ENCODE results near the gene LDHAL6A.

DNA sequence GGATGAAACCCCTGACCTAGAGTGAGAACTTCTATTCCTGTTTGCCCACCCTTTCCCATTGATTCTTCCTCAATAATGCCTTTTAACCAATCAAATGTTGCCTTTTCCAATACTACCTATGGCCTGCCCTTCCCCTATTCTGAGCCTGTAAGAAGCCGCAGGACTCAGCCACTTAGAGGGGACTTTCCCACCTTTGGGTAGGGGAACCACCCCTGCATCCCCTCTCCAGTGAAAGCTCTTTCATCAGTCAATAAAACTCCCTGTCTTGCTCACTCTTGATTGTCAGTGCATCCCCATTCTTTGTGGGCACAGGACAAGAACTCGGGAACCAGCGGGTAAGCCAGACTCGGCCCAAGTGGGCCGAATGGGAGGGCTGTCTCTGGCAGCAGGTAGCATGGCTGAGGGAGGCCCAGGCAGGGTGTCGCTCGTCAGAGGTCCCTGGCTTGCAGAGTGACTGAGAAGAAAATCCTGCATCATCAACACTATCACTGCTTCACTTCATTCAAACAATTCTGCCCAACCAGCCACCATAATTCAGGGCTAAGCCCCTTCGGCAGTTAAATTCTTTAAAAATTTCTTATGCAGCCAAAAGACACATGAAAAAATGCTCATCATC, 30.4 kb downstream of the LDHAL6A start:
- TF ChIP-seq, protein P1, sequence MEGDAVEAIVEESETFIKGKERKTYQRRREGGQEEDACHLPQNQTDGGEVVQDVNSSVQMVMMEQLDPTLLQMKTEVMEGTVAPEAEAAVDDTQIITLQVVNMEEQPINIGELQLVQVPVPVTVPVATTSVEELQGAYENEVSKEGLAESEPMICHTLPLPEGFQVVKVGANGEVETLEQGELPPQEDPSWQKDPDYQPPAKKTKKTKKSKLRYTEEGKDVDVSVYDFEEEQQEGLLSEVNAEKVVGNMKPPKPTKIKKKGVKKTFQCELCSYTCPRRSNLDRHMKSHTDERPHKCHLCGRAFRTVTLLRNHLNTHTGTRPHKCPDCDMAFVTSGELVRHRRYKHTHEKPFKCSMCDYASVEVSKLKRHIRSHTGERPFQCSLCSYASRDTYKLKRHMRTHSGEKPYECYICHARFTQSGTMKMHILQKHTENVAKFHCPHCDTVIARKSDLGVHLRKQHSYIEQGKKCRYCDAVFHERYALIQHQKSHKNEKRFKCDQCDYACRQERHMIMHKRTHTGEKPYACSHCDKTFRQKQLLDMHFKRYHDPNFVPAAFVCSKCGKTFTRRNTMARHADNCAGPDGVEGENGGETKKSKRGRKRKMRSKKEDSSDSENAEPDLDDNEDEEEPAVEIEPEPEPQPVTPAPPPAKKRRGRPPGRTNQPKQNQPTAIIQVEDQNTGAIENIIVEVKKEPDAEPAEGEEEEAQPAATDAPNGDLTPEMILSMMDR (IDR thresholded peaks at IDR 0.05): no peak
- TF ChIP-seq POLR2A (IDR thresholded peaks at IDR 0.05): no peak

All from lower leg skin (tissue), 3 donors.